ES-I3 (cell line): ENCODE data around the gene MPI.
"Not testable (repeated sequence)": the region's sequence is repeated elsewhere in the genome, so short reads cannot be mapped to it uniquely, and the experiment has no call there.

Experiments
- H3K36me3 ChIP-seq: 2 replicates; pipeline ENCODE4 v1.6.1; 2013; ENCODE audit warnings: mild to moderate bottlenecking, low read length, control low read depth, moderate library complexity; ENCODE audit not compliant: insufficient read depth
- H3K4me1 ChIP-seq: 2 replicates; pipeline ENCODE4 v1.6.1; 2013; ENCODE audit warnings: mild to moderate bottlenecking, control low read depth, low read length; ENCODE audit not compliant: insufficient read depth
- H3K9ac ChIP-seq: 2 replicates; pipeline ENCODE4 v1.6.1; 2013; ENCODE audit warnings: low read depth, mild to moderate bottlenecking, low read length, moderate library complexity
- H3K9me3 ChIP-seq: 2 replicates; pipeline ENCODE4 v1.6.1; 2013; ENCODE audit warnings: mild to moderate bottlenecking, low read length, moderate library complexity; ENCODE audit not compliant: control insufficient read depth, insufficient read depth

MPI gene

DNA sequence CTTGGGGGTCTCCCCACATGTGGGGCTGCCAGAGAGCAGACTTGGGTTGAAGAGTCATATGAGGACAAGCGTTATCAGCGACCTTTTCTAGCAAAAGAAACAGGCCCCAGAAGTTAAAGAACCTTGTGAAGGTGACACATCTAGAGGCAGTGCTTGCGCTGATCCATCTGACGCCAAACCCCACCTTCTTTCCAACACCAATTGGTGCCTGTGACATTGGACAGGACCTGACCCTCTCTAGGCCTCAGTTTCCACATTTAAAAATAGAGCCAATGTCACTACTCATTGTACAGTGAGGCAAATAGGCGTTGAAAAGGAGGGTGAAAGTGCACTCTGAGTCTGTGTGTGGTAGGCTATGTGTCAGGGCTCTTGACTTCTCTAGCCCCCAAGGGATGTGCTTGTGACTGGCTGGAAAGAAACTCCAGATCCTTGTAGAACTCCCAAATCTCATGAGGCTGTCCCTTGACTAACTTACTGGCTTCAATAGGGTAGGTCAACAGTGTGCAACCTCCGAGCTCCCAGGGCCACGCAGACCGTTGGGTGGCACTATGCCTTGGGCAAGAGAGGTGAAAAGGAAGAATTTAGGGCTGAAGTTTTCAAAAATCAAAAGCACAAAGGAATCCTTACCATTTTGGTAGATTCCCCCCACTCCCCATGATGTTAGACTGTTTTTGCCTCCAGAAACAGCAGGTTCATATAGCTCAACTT is 17.5 kb downstream of the MPI start:
- Histone ChIP-seq H3K9ac (peak overlapping the region; percentile 81), H3K9me3 (no peaks in the 10 kb centered on the region), H3K4me1 (peaks cover 4% of the 10 kb centered on the region; the same call in 1 of the 2 replicates), H3K36me3 (peaks cover 20% of the 10 kb centered on the region)

GRCh38 chr15:74908635-74909034 is 18.8 kb downstream of the MPI start:
- Histone ChIP-seq H3K9me3 (no peaks in the 10 kb centered on the region), H3K4me1 (peaks cover 4% of the 10 kb centered on the region; the same call in 1 of the 2 replicates), H3K9ac (no peak overlapping the region), H3K36me3 (peaks cover 15% of the 10 kb centered on the region)

GRCh38 chr15:74913041-74913440 is 23.2 kb downstream of the MPI start:
- no peaks in the 10 kb centered on the region for H3K4me1 ChIP-seq
- H3K9ac ChIP-seq: no peak overlapping the region
- H3K36me3 ChIP-seq: peaks cover 15% of the 10 kb centered on the region
- H3K9me3 ChIP-seq: no peaks in the 10 kb centered on the region

DNA sequence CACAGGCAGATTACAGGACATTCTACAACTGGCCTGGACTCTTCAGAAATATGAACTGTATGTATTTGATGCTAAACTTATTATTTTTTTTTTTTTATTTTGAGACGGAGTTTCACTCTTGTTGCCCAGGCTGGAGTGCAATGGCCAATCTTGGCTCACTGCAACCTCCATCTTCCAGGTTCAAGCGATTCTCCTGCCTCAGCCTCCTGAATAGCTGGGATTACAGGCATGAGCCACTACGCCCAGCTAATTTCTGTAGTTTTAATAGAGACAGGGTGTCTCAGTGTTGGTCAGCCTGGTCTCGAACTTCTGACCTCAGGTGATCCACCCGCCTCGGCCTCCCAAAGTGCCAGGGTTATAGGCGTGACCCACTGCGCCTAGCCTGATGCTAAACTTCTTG is 24.0 kb downstream of the MPI start:
- H3K9me3 ChIP-seq, H3K9ac ChIP-seq, H3K4me1 ChIP-seq: not testable (repeated sequence)
- peaks cover 18% of the 10 kb centered on the region for H3K36me3 ChIP-seq

GRCh38 chr15:74917676-74918075 is 27.8 kb downstream of the MPI start:
- H3K4me1 ChIP-seq: no peaks in the 10 kb centered on the region
- no peaks in the 10 kb centered on the region for H3K9me3 ChIP-seq
- H3K9ac ChIP-seq: no peak overlapping the region
- H3K36me3 ChIP-seq: peaks cover 28% of the 10 kb centered on the region

DNA sequence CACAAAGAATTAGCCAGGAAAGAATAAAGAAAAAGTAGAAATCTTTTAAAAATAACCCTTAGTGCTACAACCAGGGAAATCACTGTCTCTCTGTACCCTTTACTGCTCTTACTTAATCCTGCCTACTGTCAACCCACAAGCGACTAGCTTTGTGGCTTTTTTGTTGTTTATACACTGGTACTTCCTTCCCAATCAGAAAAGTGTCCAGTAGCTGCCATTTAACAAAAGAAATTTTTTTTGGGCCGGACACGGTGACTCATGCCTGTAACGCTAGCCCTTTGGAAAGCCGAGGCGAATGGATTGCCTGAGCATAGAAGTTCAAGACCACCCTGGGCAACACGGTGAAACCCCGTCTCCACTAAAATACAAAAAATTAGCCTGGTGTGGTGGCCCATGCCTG is 30.6 kb downstream of the MPI start:
- Histone ChIP-seq H3K36me3 (peaks cover 22% of the 10 kb centered on the region), H3K4me1 (no peaks in the 10 kb centered on the region), H3K9me3 (no peaks in the 10 kb centered on the region), H3K9ac (no peak overlapping the region)

DNA sequence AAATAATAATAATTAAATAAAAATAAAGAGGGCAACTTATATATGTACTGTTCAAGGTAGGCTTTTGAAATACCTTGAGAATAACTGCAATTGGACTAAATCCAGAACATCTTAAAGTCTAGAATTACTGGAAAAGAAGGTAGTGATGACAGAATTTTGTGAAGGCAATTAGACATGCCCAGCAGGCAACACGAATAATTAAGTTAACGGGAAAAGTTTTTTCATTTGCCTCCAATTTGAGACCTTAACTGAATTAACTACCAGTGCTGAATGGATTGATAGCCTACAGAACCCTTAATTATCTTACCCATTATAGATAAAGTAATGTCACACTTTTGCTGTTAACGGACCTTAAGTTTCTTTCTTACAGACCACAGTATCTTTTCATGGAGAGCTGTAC is 34.7 kb downstream of the MPI start:
- H3K9me3 ChIP-seq: no peaks in the 10 kb centered on the region
- H3K36me3 ChIP-seq: peaks cover 23% of the 10 kb centered on the region
- H3K9ac ChIP-seq: no peak overlapping the region
- no peaks in the 10 kb centered on the region for H3K4me1 ChIP-seq

- Histone ChIP-seq H3K36me3 (peaks cover 18% of the 10 kb centered on the region), H3K4me1 (no peaks in the 10 kb centered on the region), H3K9me3 (no peaks in the 10 kb centered on the region), H3K9ac (no peak overlapping the region)
These were observed 38.9 kb downstream of the MPI start for GRCh38 chr15:74928771-74929198.

DNA sequence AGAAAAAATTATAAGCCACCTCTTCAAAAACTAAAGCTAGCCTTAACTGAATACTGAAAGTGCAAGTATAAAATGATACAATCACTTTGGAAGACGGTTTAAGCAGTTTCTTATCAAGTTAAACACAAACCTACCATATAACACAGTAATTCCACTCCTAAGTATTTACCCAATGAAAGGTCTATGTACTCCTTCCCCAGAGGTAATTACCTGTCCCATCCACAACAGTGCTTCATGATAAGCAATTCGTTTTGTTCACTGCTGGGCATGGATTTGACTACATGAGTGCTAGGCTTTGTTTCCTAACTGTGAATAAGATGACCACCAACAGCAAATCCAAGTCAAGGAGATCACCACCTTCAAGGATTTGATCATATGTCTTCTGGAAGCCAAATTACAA is 43.7 kb downstream of the MPI start:
- Histone ChIP-seq H3K4me1 (no peaks in the 10 kb centered on the region), H3K9me3 (no peaks in the 10 kb centered on the region), H3K36me3 (peaks cover 9% of the 10 kb centered on the region), H3K9ac (no peak overlapping the region)

DNA sequence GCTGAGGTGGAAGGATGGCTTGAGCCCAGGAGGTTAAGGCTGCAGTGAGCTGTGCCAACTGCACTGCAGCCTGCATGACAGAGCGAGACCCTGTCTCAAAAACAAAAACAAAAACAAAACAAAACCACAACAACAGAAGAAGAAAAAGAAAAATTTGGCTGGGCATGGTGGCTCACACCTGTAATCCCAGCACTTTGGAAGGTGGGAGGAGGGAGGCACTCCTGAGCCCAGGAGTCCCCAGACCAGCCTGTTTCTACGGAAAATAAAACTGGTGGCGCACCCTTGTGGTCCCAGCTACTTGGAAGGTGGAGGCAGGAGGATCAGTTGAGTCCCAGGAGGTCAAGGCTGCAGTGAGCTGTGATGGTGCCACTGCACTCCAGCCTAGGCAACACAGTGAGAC is 45.4 kb downstream of the MPI start:
- not testable (repeated sequence) for H3K4me1 ChIP-seq, H3K9ac ChIP-seq, H3K36me3 ChIP-seq, H3K9me3 ChIP-seq

DNA sequence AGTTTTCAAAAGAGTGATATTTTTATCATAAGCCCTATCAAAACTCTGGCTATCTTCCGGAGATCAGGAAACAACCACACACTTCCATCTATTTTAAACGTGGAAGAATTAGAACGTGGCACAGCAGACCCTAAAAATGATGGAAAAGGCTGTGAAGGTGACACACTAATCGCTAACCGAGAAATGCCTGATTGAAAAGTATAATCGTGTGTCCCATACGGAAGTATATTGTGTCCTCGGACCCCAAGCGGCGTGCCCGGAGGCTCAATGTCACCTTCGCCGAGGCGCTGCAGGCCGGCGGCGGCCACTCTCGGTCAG is 47.4 kb downstream of the MPI start:
- peak overlapping the region; percentile 78 for H3K9ac ChIP-seq
- no peaks in the 10 kb centered on the region for H3K9me3 ChIP-seq
- H3K4me1 ChIP-seq: no peaks in the 10 kb centered on the region
- H3K36me3 ChIP-seq: no peaks in the 10 kb centered on the region; the same call in 1 of the 2 replicates

- no peaks in the 10 kb centered on the region for H3K9me3 ChIP-seq
- no peaks in the 10 kb centered on the region; the same call in 1 of the 2 replicates for H3K36me3 ChIP-seq
- H3K4me1 ChIP-seq: no peaks in the 10 kb centered on the region
- peak within 1 kb of the TSS; percentile 78 for H3K9ac ChIP-seq
These were observed 47.9 kb downstream of the MPI start, which contains the start of gene COX5A for GRCh38 chr15:74937590-74938371. Gene COX5A, minus strand, starts transcription at chr15:74938073. Its CDS starts 59 bp downstream, at chr15:74938014.

GRCh38 chr15:74950078-74950908 is 60.5 kb downstream of the MPI start:
- H3K36me3 ChIP-seq: peaks cover 3% of the 10 kb centered on the region; the same call in 1 of the 2 replicates
- H3K4me1 ChIP-seq: peaks cover 18% of the 10 kb centered on the region
- H3K9ac ChIP-seq: no peak overlapping the region
- H3K9me3 ChIP-seq: no peaks in the 10 kb centered on the region

- Histone ChIP-seq H3K36me3 (peaks cover 3% of the 10 kb centered on the region; the same call in 1 of the 2 replicates), H3K4me1 (peaks cover 18% of the 10 kb centered on the region)
These were observed 61.2 kb downstream of the MPI start for GRCh38 chr15:74951006-74951405.

More at GRCh38 chr15:74951006-74951405, 61.2 kb downstream of the MPI start:
- Histone ChIP-seq H3K9ac (no peak overlapping the region), H3K9me3 (no peaks in the 10 kb centered on the region)
